Right renal pelvis (tissue), 4 donors: ENCODE data around the gene PAPOLG. TPM values are rescaled to one million over a fixed set of nuclear protein-coding genes. Genes with fewer than 3 reads are reported as not detected.
"Not testable (repeated sequence)": the region's sequence is repeated elsewhere in the genome, so short reads cannot be mapped to it uniquely, and the experiment has no call there.

ENCODE experiments used
- DNase-seq, 4 donors: peaks; one replicate each; pipeline ENCODE4 v3.0.0-alpha.2; 2013; ENCODE audit warnings: low read depth in 4 of 4, low spot score in 3 of 4, missing footprints in 1 of 4
- polyA plus RNA-seq, 4 donors: library from polyadenylated mRNA; unstranded; fragments of 120-200 nt; gene quantifications; one replicate each; pipeline ENCODE4 v1.2.1, GENCODE V29; 2013; ENCODE audit not compliant: insufficient read length in 4 of 4

PAPOLG gene
- polyA plus RNA-seq, 4 donors: 19.3 to 27.0 (median 24.5) TPM

GRCh38 chr2:60771508-60771907 is 15.4 kb downstream of the PAPOLG start:
- no peak for DNase-seq

GRCh38 chr2:60775048-60775639 is 19.1 kb downstream of the PAPOLG start:
- DNase-seq: no peak

GRCh38 chr2:60778352-60778751 is 22.3 kb downstream of the PAPOLG start:
- no peak for DNase-seq

- no peak for DNase-seq
Observed at GRCh38 chr2:60779426-60779825, 23.4 kb downstream of the PAPOLG start.

GRCh38 chr2:60780721-60781120 is 24.7 kb downstream of the PAPOLG start:
- no peak for DNase-seq

GRCh38 chr2:60793169-60793568 is 37.1 kb downstream of the PAPOLG start:
- no peak for DNase-seq

- DNase-seq: no peak
Observed at GRCh38 chr2:60794271-60794863, 38.3 kb downstream of the PAPOLG start.

GRCh38 chr2:60796573-60797509 is 40.8 kb downstream of the PAPOLG start:
- DNase-seq: no peak

- no peak for DNase-seq
Observed at GRCh38 chr2:60804473-60804872, 48.4 kb downstream of the PAPOLG start.

GRCh38 chr2:60806595-60806987 is 50.5 kb downstream of the PAPOLG start:
- DNase-seq: no peak

- peak in 1 of 4 donors; percentile 12 for DNase-seq
Observed at GRCh38 chr2:60806988-60807681, 51.1 kb downstream of the PAPOLG start.

- DNase-seq: no peak
Observed at GRCh38 chr2:60808330-60808801, 52.3 kb downstream of the PAPOLG start.

- DNase-seq: peak in 1 of 4 donors; percentile 29
Observed at GRCh38 chr2:60811491-60812375, 55.7 kb downstream of the PAPOLG start.

- not testable (repeated sequence) for DNase-seq
Observed at GRCh38 chr2:60817191-60817590, 61.1 kb downstream of the PAPOLG start.

- no peak for DNase-seq
Observed at GRCh38 chr2:60818272-60818671, 62.2 kb downstream of the PAPOLG start.

GRCh38 chr2:60819155-60819862 is 63.2 kb downstream of the PAPOLG start:
- DNase-seq: no peak

GRCh38 chr2:60819936-60820335 is 63.9 kb downstream of the PAPOLG start:
- no peak for DNase-seq

GRCh38 chr2:60820416-60821132 is 64.5 kb downstream of the PAPOLG start:
- no peak for DNase-seq

- no peak for DNase-seq
Observed at GRCh38 chr2:60821133-60821469, 65.0 kb downstream of the PAPOLG start.
